GM18861 (cell line): ENCODE data around the gene PSME2.

ENCODE experiments used
- ATAC-seq: cut with Tn5 transposase; IDR thresholded peaks from one replicate; pipeline ENCODE4 v1.9.1; 2021; ENCODE audit not compliant: unreplicated experiment

PSME2 gene

GRCh38 chr14:24095271-24096068 lies 50.9 kb downstream of the PSME2 start:
- peak; percentile 62 for ATAC-seq

DNA sequence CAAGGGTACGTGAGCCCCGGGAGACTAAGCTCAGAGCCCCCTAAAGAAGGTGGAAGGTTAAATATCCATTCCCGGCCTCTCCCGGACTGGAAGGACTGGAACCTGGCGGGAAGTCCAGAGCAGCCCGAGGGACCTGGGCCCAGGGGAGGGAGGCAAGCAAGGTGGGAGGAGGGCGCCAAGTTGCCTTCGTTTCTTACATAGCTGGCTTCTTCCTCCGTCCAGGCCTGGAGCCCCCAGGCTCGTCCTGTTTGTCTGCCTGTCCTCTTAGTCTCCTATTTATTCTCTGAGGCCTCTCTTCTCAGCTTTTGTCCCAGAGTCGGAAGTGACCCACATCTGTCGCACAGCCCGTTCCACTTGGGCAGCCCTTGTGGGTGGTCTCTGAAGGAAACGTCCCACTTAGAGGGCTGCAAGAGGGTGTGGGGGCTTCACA lies 51.6 kb downstream of the PSME2 start:
- no peak for ATAC-seq

DNA sequence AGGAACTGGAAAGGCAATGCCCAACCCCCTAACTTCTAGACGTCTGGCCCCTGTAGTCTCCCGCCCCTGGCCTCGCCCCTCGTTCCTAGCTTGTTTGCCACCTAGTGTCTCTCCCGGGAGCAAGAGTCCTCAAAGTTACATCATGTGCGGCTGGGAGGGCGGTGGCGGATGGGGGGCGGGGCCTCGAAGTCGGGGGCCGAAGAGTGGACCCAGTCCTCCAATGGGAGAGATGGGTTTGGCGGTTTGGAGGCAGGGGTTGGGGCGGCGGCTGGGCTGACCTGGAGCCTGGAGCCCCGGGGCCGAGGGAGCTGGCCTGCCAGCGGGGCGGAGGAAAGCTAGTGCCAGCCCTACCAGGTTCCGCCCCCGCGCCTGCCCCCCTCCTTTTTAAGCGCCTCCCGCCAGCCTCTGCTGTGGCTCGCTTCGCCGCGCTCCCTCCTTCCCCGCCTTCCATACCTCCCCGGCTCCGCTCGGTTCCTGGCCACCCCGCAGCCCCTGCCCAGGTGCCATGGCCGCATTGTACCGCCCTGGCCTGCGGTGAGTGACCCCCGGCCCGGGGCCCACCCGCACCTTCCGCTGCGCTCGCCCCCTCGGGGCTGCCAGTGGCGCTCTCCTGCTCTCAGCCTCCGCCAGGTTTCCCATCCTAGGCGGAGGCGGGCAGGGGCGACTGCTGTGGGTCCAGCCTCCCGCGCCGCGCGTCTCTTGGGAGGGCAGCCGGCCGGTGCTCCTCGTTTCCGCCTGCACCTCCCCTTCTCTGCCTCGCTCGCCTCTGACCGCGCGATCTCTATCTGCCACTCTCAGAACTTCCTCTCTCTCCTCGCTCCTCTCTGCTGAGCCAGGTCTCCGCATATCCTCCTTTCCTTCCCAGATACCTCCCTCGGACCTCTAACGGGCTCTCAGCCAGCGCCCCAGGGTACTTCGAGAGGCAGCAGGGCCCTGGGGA lies 52.2 kb downstream of the PSME2 start, which contains the start of gene PCK2:
Gene PCK2, plus strand, starts transcription at position 411 of the 940 bp plus-strand sequence. Its CDS starts 95 bp downstream, at position 506.
- no peak for ATAC-seq
